Measurements from ENCODE around the gene KCNK16. TPM values are rescaled to one million over a fixed set of nuclear protein-coding genes. Genes with fewer than 3 reads are reported as not detected.

The KCNK16 gene
- total and polyA plus RNA-seq, 2 of the 8 experiments (the other 6 are each of a cell fraction or from before 2014, with no cell fraction given): not detected

GRCh38 chr6:39330476-39330875 lies 8.0 kb upstream of the KCNK16 start:
- ChIA-PET CTCF (ENCODE audit: partially characterized antibody) (interaction anchor here (0.6 to 3.0 kb wide), 6 partner anchors 10 to 170 kb away, joined by 3 to 10 read pairs (median 4); no protein-coding TSS in a partner anchor), POLR2A (ENCODE audit: partially characterized antibody) (no interaction called here)
- no peak for FAIRE-seq
- Histone ChIP-seq H3K4ac (replicated peaks; ENCODE audit: insufficient read length, low read depth, low read length) (no peak overlapping the region), H3K79me2 (ENCODE audit: control insufficient read depth in 1 of 2, insufficient read depth in 2 of 2, low read length in 2 of 2) (no peaks in the 10 kb centered on the region; a peak in 1 of 4 replicates), H2BK20ac (ENCODE audit: low read length) (no peak overlapping the region), H3K14ac (ENCODE audit: insufficient read length) (no peak overlapping the region), H3K23ac (ENCODE audit: insufficient read length) (no peak overlapping the region), H3K9ac (replicated peaks in 1 of 4; ENCODE audit: extremely low read depth in 1 of 4, low read depth in 3 of 4, low read length in 3 of 4) (no peak overlapping the region), H2AK5ac (ENCODE audit: low read depth, low read length) (no peak overlapping the region), H3K36me3 (ENCODE audit: control insufficient read depth in 2 of 4, insufficient read depth in 4 of 4, low read length in 3 of 4) (no peaks in the 10 kb centered on the region), H4K20me1 (replicated peaks in 1 of 2; ENCODE audit: control insufficient read depth in 1 of 2, insufficient read depth in 2 of 2, low read length in 2 of 2) (no peaks in the 10 kb centered on the region), H3K4me3 (ENCODE audit: extremely low read depth in 1 of 4, insufficient read depth in 2 of 4, low read depth in 3 of 4, low read length in 4 of 4) (no peak overlapping the region), H3K18ac (ENCODE audit: extremely low read depth, low read length) (no peak overlapping the region), H3K9me3 (ENCODE audit: insufficient read depth in 2 of 2, low read depth in 1 of 2, low read length in 1 of 2) (no peaks in the 10 kb centered on the region), H3K79me1 (ENCODE audit: low read depth, low read length) (no peaks in the 10 kb centered on the region), H2BK5ac (ENCODE audit: low read depth, low read length) (no peak overlapping the region), H2BK120ac (replicated peaks; ENCODE audit: low read depth, low read length) (no peak overlapping the region), H3K23me2 (ENCODE audit: low read depth, low read length) (no peaks in the 10 kb centered on the region), H2BK12ac (ENCODE audit: low read depth, low read length) (no peak overlapping the region), H3K4me1 (replicated peaks in 1 of 4; ENCODE audit: control insufficient read depth in 3 of 4, insufficient read depth in 4 of 4, low read length in 3 of 4) (no peaks in the 10 kb centered on the region), H4K91ac (replicated peaks; ENCODE audit: insufficient read length, low read length) (no peak overlapping the region), H3K56ac (replicated peaks; ENCODE audit: insufficient read length, low read depth, low read length) (no peak overlapping the region), H3K27ac (ENCODE audit: low read depth, low read length) (no peak overlapping the region), H4K8ac (ENCODE audit: extremely low read depth, insufficient read depth, low read length) (no peak overlapping the region), H3K4me2 (ENCODE audit: insufficient read depth in 1 of 2, low read depth in 2 of 2, low read length in 2 of 2) (no peak overlapping the region), H2BK15ac (ENCODE audit: low read length) (no peak overlapping the region), H2AFZ (ENCODE audit: low read length) (no peak overlapping the region), H4K5ac (ENCODE audit: insufficient read length, low read depth, low read length) (no peak overlapping the region), H3K27me3 (replicated peaks in 1 of 4; ENCODE audit: control insufficient read depth in 3 of 4, extremely low read depth in 1 of 4, insufficient read depth in 3 of 4, low read length in 3 of 4) (no peaks in the 10 kb centered on the region)
- TF ChIP-seq GABPA (IDR thresholded peaks at IDR 0.05; ENCODE audit: borderline replicate concordance, insufficient read depth, low read length): no peak
- TF ChIP-seq CBX8 (IDR thresholded peaks at IDR 0.05; ENCODE audit: borderline replicate concordance, low read depth, low read length): no peak
- TF ChIP-seq NRF1 (IDR thresholded peaks at IDR 0.05; ENCODE audit: low read depth, low read length): no peak
- 89% methylated on average over 3 of the region's 3 CpGs; no CpG with 5 or more reads in 1 of the 2 experiments for WGBS, 2 experiments (ENCODE audit: extremely low coverage in 1 of 2, insufficient coverage in 1 of 2, insufficient read length in 1 of 2, insufficient replicate concordance in 2 of 2, low coverage in 1 of 2, low lambda C conversion rate in 2 of 2, missing lambda C conversion rate in 1 of 2)
- no peak for DNase-seq (ENCODE audit: low read depth in 1 of 2, low spot score in 2 of 2)
